Measurements from ENCODE around the gene LSM7. TPM values are rescaled to one million over a fixed set of nuclear protein-coding genes. Genes with fewer than 3 reads are reported as not detected.

The LSM7 gene
- polyA plus RNA-seq, 1 donor from 2014 or later = 550 TPM

GRCh38 chr19:2361246-2362045 lies 33.1 kb upstream of the LSM7 start:
- H3K9me3 ChIP-seq (ENCODE audit: low read length) = no peaks in the 10 kb centered on the region
- H4K20me1 ChIP-seq (ENCODE audit: insufficient read depth) = no peaks in the 10 kb centered on the region
- H3K9me2 ChIP-seq (ENCODE audit: insufficient read depth, low read length) = no peaks in the 10 kb centered on the region
- H3K27ac ChIP-seq (ENCODE audit: low read length) = no peak overlapping the region
- H3K27me3 ChIP-seq (ENCODE audit: insufficient read depth, low read depth, low read length) = no peaks in the 10 kb centered on the region
- H3K9ac ChIP-seq (ENCODE audit: low read length) = no peak overlapping the region
- H3K79me2 ChIP-seq (replicated peaks; ENCODE audit: insufficient read depth, low read length) = no peaks in the 10 kb centered on the region
- H3K4me2 ChIP-seq (ENCODE audit: low read length) = no peak overlapping the region
- no peak for TF ChIP-seq EZH2 (IDR thresholded peaks at IDR 0.05; ENCODE audit: borderline replicate concordance, insufficient read depth, low read length, poor library complexity, severe bottlenecking)
- no peak for TF ChIP-seq MXI1 (conservative IDR thresholded peaks at IDR 0.05; ENCODE audit: poor library complexity, severe bottlenecking)
- no peak for TF ChIP-seq CTCF (IDR thresholded peaks at IDR 0.05; ENCODE audit: poor library complexity, severe bottlenecking)
- TF ChIP-seq RAD21 (conservative IDR thresholded peaks at IDR 0.05) = no peak
- TF ChIP-seq REST (IDR thresholded peaks at IDR 0.05; ENCODE audit: borderline replicate concordance) = no peak
- TF ChIP-seq EP300 (conservative IDR thresholded peaks at IDR 0.05; ENCODE audit: poor library complexity, severe bottlenecking) = no peak
- TF ChIP-seq TAF1 (IDR thresholded peaks at IDR 0.05; ENCODE audit: low read depth) = no peak
- TF ChIP-seq SMC3 (conservative IDR thresholded peaks at IDR 0.05; ENCODE audit: poor library complexity) = no peak
- no peak overlapping the region for H3K4me3 ChIP-seq (ENCODE audit: low read length)
- no peaks in the 10 kb centered on the region for H3F3A ChIP-seq (ENCODE audit: insufficient read depth, low read length, poor library complexity, severe bottlenecking)
- H3K36me3 ChIP-seq (ENCODE audit: insufficient read depth, low read length) = no peaks in the 10 kb centered on the region
- no peak overlapping the region for H2AFZ ChIP-seq (ENCODE audit: low read depth, low read length)

GRCh38 chr19:2360833-2361232 lies 32.4 kb upstream of the LSM7 start:
- Histone ChIP-seq H3F3A (ENCODE audit: insufficient read depth, low read length, poor library complexity, severe bottlenecking) (no peaks in the 10 kb centered on the region), H3K9ac (ENCODE audit: low read length) (no peak overlapping the region), H3K27me3 (ENCODE audit: insufficient read depth, low read depth, low read length) (no peaks in the 10 kb centered on the region), H4K20me1 (ENCODE audit: insufficient read depth) (no peaks in the 10 kb centered on the region), H2AFZ (ENCODE audit: low read depth, low read length) (no peak overlapping the region), H3K4me2 (ENCODE audit: low read length) (no peak overlapping the region), H3K27ac (ENCODE audit: low read length) (no peak overlapping the region), H3K36me3 (ENCODE audit: insufficient read depth, low read length) (no peaks in the 10 kb centered on the region), H3K9me2 (ENCODE audit: insufficient read depth, low read length) (no peaks in the 10 kb centered on the region), H3K9me3 (ENCODE audit: low read length) (no peaks in the 10 kb centered on the region), H3K4me3 (ENCODE audit: low read length) (no peak overlapping the region), H3K79me2 (replicated peaks; ENCODE audit: insufficient read depth, low read length) (no peaks in the 10 kb centered on the region)
- TF ChIP-seq RAD21 (conservative IDR thresholded peaks at IDR 0.05) (no peak), TAF1 (IDR thresholded peaks at IDR 0.05; ENCODE audit: low read depth) (no peak), EP300 (conservative IDR thresholded peaks at IDR 0.05; ENCODE audit: poor library complexity, severe bottlenecking) (no peak), REST (IDR thresholded peaks at IDR 0.05; ENCODE audit: borderline replicate concordance) (no peak), SMC3 (conservative IDR thresholded peaks at IDR 0.05; ENCODE audit: poor library complexity) (no peak), EZH2 (IDR thresholded peaks at IDR 0.05; ENCODE audit: borderline replicate concordance, insufficient read depth, low read length, poor library complexity, severe bottlenecking) (no peak), POLR2AphosphoS5 (IDR thresholded peaks at IDR 0.05) (no peak), CTCF (IDR thresholded peaks at IDR 0.05; ENCODE audit: poor library complexity, severe bottlenecking) (no peak), MXI1 (conservative IDR thresholded peaks at IDR 0.05; ENCODE audit: poor library complexity, severe bottlenecking) (no peak)

Measured in neural cell (in vitro differentiated cells).